ENCODE data around the gene ADH6.
"Not testable (repeated sequence)": the region's sequence is repeated elsewhere in the genome, so short reads cannot be mapped to it uniquely, and the experiment has no call there.

The ADH6 gene

GRCh38 chr4:99219072-99219471, at the start of gene ADH6:
Gene ADH6, minus strand, starts transcription at chr4:99219246. Its CDS starts 94 bp downstream, at chr4:99219152.
- no peak for DNase-seq

- no peak for DNase-seq
These were observed 45.9 kb upstream of the ADH6 start for GRCh38 chr4:99264927-99265326.

GRCh38 chr4:99252746-99253145, 33.7 kb upstream of the ADH6 start:
- DNase-seq: no peak

GRCh38 chr4:99248714-99249113, 29.7 kb upstream of the ADH6 start:
- no peak for DNase-seq

GRCh38 chr4:99235955-99236354, 16.9 kb upstream of the ADH6 start:
- peak; percentile 1 for DNase-seq

- no peak for DNase-seq
These were observed 15.4 kb upstream of the ADH6 start for GRCh38 chr4:99234331-99235010.

- DNase-seq: not testable (repeated sequence)
These were observed 14.4 kb upstream of the ADH6 start for GRCh38 chr4:99233397-99233796.

- DNase-seq: not testable (repeated sequence)
These were observed 9.7 kb upstream of the ADH6 start for GRCh38 chr4:99228706-99229105.

GRCh38 chr4:99227646-99228045, 8.6 kb upstream of the ADH6 start:
- not testable (repeated sequence) for DNase-seq

GRCh38 chr4:99221980-99222379, 2.9 kb upstream of the ADH6 start:
- no peak for DNase-seq

GRCh38 chr4:99219479-99219878, 433 bp upstream of the ADH6 start:
- DNase-seq: no peak

GRCh38 chr4:99215521-99215920, 3.5 kb downstream of the ADH6 start:
- DNase-seq: no peak

GRCh38 chr4:99210789-99211188, 8.3 kb downstream of the ADH6 start:
- DNase-seq: no peak

GRCh38 chr4:99209671-99210070, 9.4 kb downstream of the ADH6 start:
- DNase-seq: no peak

- DNase-seq: no peak
These were observed 10.3 kb downstream of the ADH6 start for GRCh38 chr4:99208719-99209075.

GRCh38 chr4:99207911-99208718, 10.9 kb downstream of the ADH6 start:
- no peak for DNase-seq

GRCh38 chr4:99207069-99207743, 11.8 kb downstream of the ADH6 start:
- DNase-seq: no peak

- DNase-seq: peak; percentile 15
These were observed 13.7 kb downstream of the ADH6 start for GRCh38 chr4:99205153-99205979.

- DNase-seq: no peak
These were observed 16.5 kb downstream of the ADH6 start for GRCh38 chr4:99202536-99202935.

- no peak for DNase-seq
These were observed 17.0 kb downstream of the ADH6 start for GRCh38 chr4:99202094-99202493.

- no peak for DNase-seq
These were observed 17.4 kb downstream of the ADH6 start for GRCh38 chr4:99201690-99202089.

GRCh38 chr4:99200138-99200537, 18.9 kb downstream of the ADH6 start:
- DNase-seq: no peak

- no peak for DNase-seq
These were observed 28.7 kb downstream of the ADH6 start for GRCh38 chr4:99190336-99190735.

All from NCI-H345 (cell line).